SK-N-SH (cell line): ENCODE results near the gene RAB5B. TPM values are rescaled to one million over a fixed set of nuclear protein-coding genes. Genes with fewer than 3 reads are reported as not detected.

ENCODE experiments used
- CTCF ChIA-PET: fragments of 300-600, 350-600 bp; formaldehyde crosslinking; extraction: SDS; loops from one replicate; lab custom pipeline; 2021; lab: Yijun Ruan, JAX
- POLR2A ChIA-PET: fragments of 350-600 bp; sonication (Branson Sonifier 250); formaldehyde crosslinking; extraction: SDS; loops from one replicate; lab custom pipeline; 2020; ENCODE audit warnings: antibody characterized with exemption, inconsistent platforms; lab: Yijun Ruan, JAX
- DNase-seq: peaks from one replicate; pipeline ENCODE4 v3.0.0; 2012
- H2AFZ ChIP-seq: fragments of 200-600 bp; sonication (generic); 2 replicates; pipeline ENCODE4 v1.8.1; 2016; ENCODE audit warnings: antibody characterized with exemption, mild to moderate bottlenecking, low read depth
- H3F3A ChIP-seq: fragments of 200-600 bp; sonication (generic); replicated peaks from 2 replicates; pipeline ENCODE3; 2016; ENCODE audit warnings: antibody characterized with exemption, mild to moderate bottlenecking; ENCODE audit not compliant: insufficient read depth
- H3K27ac ChIP-seq, 2 experiments: fragments of 200-500 bp in 1 of 2; fragments of 200-600 bp in 1 of 2; sonication (Bioruptor generic) in 1 of 2; sonication (generic), shearing (Covaris generic) in 1 of 2; 2 replicates each; pipeline versions ENCODE4 v1.5.1 to v1.6.1; 2014 to 2016; ENCODE audit warnings: low read depth in 2 of 2, inconsistent platforms in 1 of 2, low read length in 1 of 2, mild to moderate bottlenecking in 1 of 2, mixed read lengths in 1 of 2
- H3K27me3 ChIP-seq: fragments of 200-600 bp; sonication (generic), shearing (Covaris generic); 2 replicates; pipeline ENCODE4 v1.6.1; 2016; ENCODE audit warnings: mixed run types; ENCODE audit not compliant: insufficient read depth
- H3K36me3 ChIP-seq, 2 experiments: fragments of 200-500 bp in 1 of 2; fragments of 200-600 bp in 1 of 2; sonication (Bioruptor generic) in 1 of 2; sonication (generic) in 1 of 2; replicated peaks in 1 of 2; 2 replicates each; pipeline versions ENCODE3 to v1.5.1; 2014 to 2016; ENCODE audit warnings: low read length in 1 of 2, mild to moderate bottlenecking in 1 of 2; ENCODE audit not compliant: insufficient read depth in 2 of 2, control insufficient read depth in 1 of 2
- H3K4me1 ChIP-seq, 2 experiments: fragments of 200-500 bp in 1 of 2; fragments of 200-600 bp in 1 of 2; sonication (Bioruptor generic) in 1 of 2; sonication (generic), shearing (Covaris generic) in 1 of 2; 2 replicates each; pipeline versions ENCODE4 v1.5.1 to v1.6.1; 2014 to 2016; ENCODE audit warnings: low read depth in 1 of 2, low read length in 1 of 2, mixed run types in 1 of 2; ENCODE audit not compliant: insufficient read depth in 2 of 2, control insufficient read depth in 1 of 2
- H3K4me2 ChIP-seq: fragments of 200-600 bp; sonication (generic), shearing (Covaris generic); 2 replicates; pipeline ENCODE4 v1.6.1; 2017; ENCODE audit warnings: mixed run types
- H3K4me3 ChIP-seq, 2 experiments: fragments of 200-500 bp in 1 of 2; fragments of 200-600 bp in 1 of 2; sonication (Bioruptor generic) in 1 of 2; sonication (generic), shearing (Covaris generic) in 1 of 2; 2 replicates each; pipeline versions ENCODE4 v1.5.1 to v1.8.1; 2014 to 2016; ENCODE audit warnings: low read depth in 2 of 2, inconsistent platforms in 1 of 2, low read length in 1 of 2, mild to moderate bottlenecking in 1 of 2, mixed read lengths in 1 of 2, moderate library complexity in 1 of 2
- H3K79me2 ChIP-seq: fragments of 200-600 bp; sonication (generic); 2 replicates; pipeline ENCODE4 v1.8.1; 2017; ENCODE audit warnings: mild to moderate bottlenecking; ENCODE audit not compliant: insufficient read depth
- H3K9ac ChIP-seq: fragments of 200-600 bp; sonication (generic); 2 replicates; pipeline ENCODE4 v1.6.1; 2017; ENCODE audit warnings: mixed run types
- H3K9me2 ChIP-seq: fragments of 200-600 bp; sonication (generic); 2 replicates; pipeline ENCODE4 v1.6.1; 2017; ENCODE audit warnings: mixed run types
- H3K9me3 ChIP-seq: fragments of 200-600 bp; sonication (generic); 2 replicates; pipeline ENCODE4 v1.6.1; 2017; ENCODE audit warnings: mixed run types, mild to moderate bottlenecking, moderate library complexity
- H4K20me1 ChIP-seq: fragments of 200-600 bp; sonication (generic); 2 replicates; pipeline ENCODE4 v1.6.1; 2017; ENCODE audit warnings: mild to moderate bottlenecking, mixed run types; ENCODE audit not compliant: insufficient read depth
- EP300 ChIP-seq, 2 experiments: IDR thresholded peaks; 2 replicates each; pipeline versions ENCODE4 v1.4.0 to v1.6.1; 2012; ENCODE audit warnings: borderline replicate concordance in 1 of 2, low read depth in 1 of 2, low read length in 1 of 2
- FOSL2 ChIP-seq: IDR thresholded peaks from 2 replicates; pipeline ENCODE4 v1.4.0; 2012; ENCODE audit warnings: low read depth, mild to moderate bottlenecking, moderate library complexity, borderline replicate concordance
- GATA2 ChIP-seq: sonication (generic); formaldehyde crosslinking; IDR thresholded peaks from 2 replicates; pipeline ENCODE4 v1.5.0; 2020; ENCODE audit warnings: mild to moderate bottlenecking, missing genetic modification reagents
- JUND ChIP-seq: IDR thresholded peaks from 2 replicates; pipeline ENCODE4 v1.4.0; 2012
- MXI1 ChIP-seq: IDR thresholded peaks from 2 replicates; pipeline ENCODE4 v1.6.1; 2012; ENCODE audit warnings: mild to moderate bottlenecking, low read depth, low read length, improper control_type of control experiment
- NFIC ChIP-seq: IDR thresholded peaks from 2 replicates; pipeline ENCODE4 v1.4.0; 2012; ENCODE audit warnings: borderline replicate concordance
- POLR2AphosphoS5 ChIP-seq: IDR thresholded peaks from 2 replicates; pipeline ENCODE4 v1.6.1; 2012; ENCODE audit warnings: low read depth, low read length
- RAD21 ChIP-seq: IDR thresholded peaks from 2 replicates; pipeline ENCODE4 v1.6.1; 2012; ENCODE audit warnings: mild to moderate bottlenecking, low read length
- RCOR1 ChIP-seq: fragments of 150-350 bp; IDR thresholded peaks from 2 replicates; pipeline ENCODE4 v1.6.1; 2017; ENCODE audit warnings: antibody characterized with exemption, low read length
- RFX5 ChIP-seq: IDR thresholded peaks from 2 replicates; pipeline ENCODE4 v1.6.1; 2012; ENCODE audit warnings: mild to moderate bottlenecking, improper control_type of control experiment, low read length
- RXRA ChIP-seq: IDR thresholded peaks from 2 replicates; pipeline ENCODE4 v1.4.0; 2012; ENCODE audit warnings: low read depth, mild to moderate bottlenecking, borderline replicate concordance
- SMC3 ChIP-seq: IDR thresholded peaks from 2 replicates; pipeline ENCODE4 v1.6.1; 2012; ENCODE audit warnings: low read depth, low read length, improper control_type of control experiment
- TAF1 ChIP-seq: IDR thresholded peaks from 2 replicates; pipeline ENCODE4 v1.6.1; 2012; ENCODE audit warnings: low read depth, mild to moderate bottlenecking, low read length, moderate library complexity, borderline replicate concordance
- TCF12 ChIP-seq: IDR thresholded peaks from 2 replicates; pipeline ENCODE4 v1.4.0; 2012
- TEAD4 ChIP-seq: IDR thresholded peaks from 2 replicates; pipeline ENCODE4 v1.4.0; 2012; ENCODE audit warnings: mild to moderate bottlenecking, borderline replicate concordance; ENCODE audit not compliant: insufficient read depth
- WGBS: methylation state at CpG from one replicate; pipeline ENCODE4 v1.1.6; 2017; ENCODE audit warnings: low lambda C conversion rate; 5-methylcytosine and 5-hydroxymethylcytosine counted together
- polyA plus RNA-seq, 3 experiments: library from polyadenylated mRNA; depleted of rRNA; stranded (reverse); fragments of >200 nt; gene quantifications; 2 replicates each; pipeline ENCODE4 v1.2.3, GENCODE V29; 2012
- TF ChIP-seq, protein P1 (sequence below): IDR thresholded peaks from 2 replicates; pipeline ENCODE4; 2012
- TF ChIP-seq, protein P2 (sequence below): IDR thresholded peaks from 2 replicates; pipeline ENCODE4 v1.4.0; 2012; ENCODE audit warnings: low read depth

Gene RAB5B
- polyA plus RNA-seq, 1 of the 3 experiments (the other 2 are of a cell fraction): 54.0 TPM

DNA sequence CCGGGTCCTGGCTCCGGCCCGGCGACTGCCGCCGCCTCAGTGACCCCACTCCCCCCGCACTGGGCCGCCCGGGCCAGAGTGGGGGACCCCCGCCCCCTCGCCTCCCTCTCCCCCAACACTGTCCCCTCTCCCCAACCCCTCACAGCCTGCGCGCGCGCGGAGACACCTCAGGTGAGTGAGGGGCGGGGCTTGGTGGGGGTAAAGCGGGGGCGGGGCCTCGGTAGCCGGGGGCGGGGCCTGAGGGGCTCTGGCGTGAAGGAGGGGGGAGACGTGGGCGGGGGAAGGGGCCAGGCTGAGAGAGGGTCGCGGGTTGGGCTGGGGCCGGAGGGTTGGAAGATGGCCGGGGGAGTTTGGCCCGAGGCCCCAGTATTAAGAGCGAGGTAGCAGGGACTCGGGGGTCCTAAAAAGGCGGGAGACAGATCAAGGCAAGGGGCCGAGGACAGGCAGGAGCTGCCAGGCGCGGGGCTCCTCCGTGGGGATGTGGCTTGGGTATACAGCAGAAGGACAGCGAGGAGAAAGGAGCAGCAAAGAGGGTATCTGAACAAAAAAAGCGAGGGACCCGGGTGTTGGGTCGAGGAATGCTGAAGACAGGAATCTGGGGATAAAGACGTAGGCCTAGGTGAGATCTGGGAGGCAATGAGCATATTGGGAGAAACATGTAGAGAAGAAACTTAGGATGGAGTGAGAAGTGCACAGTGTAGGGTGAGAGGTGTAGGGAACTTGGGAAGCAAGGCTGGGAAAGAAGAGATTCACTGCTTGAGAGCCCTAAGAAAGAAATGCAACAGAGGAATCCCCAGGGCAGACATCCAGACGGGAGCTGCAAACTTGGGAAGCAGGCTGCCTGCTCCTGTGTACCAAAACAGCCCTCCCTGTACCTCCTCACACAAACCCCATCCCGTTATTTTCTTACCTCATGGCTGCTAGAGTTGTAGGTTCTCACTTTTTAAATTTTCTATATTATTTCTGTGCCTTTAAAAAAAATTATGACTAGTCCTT is 34.0 kb downstream of the RAB5B start:
- H3K27me3 ChIP-seq: no peaks in the 10 kb centered on the region
- peaks cover 0 to 7% of the 10 kb centered on the region in 2 experiments for H3K36me3 ChIP-seq
- no peak for TF ChIP-seq POLR2AphosphoS5
- TF ChIP-seq, protein P1, sequence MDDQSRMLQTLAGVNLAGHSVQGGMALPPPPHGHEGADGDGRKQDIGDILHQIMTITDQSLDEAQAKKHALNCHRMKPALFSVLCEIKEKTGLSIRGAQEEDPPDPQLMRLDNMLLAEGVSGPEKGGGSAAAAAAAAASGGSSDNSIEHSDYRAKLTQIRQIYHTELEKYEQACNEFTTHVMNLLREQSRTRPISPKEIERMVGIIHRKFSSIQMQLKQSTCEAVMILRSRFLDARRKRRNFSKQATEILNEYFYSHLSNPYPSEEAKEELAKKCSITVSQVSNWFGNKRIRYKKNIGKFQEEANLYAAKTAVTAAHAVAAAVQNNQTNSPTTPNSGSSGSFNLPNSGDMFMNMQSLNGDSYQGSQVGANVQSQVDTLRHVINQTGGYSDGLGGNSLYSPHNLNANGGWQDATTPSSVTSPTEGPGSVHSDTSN: no peak
- TF ChIP-seq TEAD4: 0 out of 2 replicates have a peak, but pooled peaks have one; percentile 6
- TF ChIP-seq TCF12: no peak
- no peak for TF ChIP-seq FOSL2
- TF ChIP-seq RCOR1: no peak
- TF ChIP-seq MXI1: peak; percentile 18; the same call in 1 of the 2 replicates
- no peak for TF ChIP-seq EP300 (IDR thresholded peaks at IDR 0.05; ENCODE audit: borderline replicate concordance in 1 of 2, low read depth in 1 of 2, low read length in 1 of 2)
- TF ChIP-seq RAD21: no peak
- TF ChIP-seq NFIC: no peak
- no peak for TF ChIP-seq RXRA
- TF ChIP-seq SMC3: no peak
- 0 out of 2 replicates have a peak, but pooled peaks have one; percentile 4 for TF ChIP-seq RFX5
- no peak for TF ChIP-seq GATA2 (CRISPR knock-in tag)
- TF ChIP-seq, protein P2, sequence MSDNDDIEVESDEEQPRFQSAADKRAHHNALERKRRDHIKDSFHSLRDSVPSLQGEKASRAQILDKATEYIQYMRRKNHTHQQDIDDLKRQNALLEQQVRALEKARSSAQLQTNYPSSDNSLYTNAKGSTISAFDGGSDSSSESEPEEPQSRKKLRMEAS: no peak
- no peak for TF ChIP-seq TAF1
- TF ChIP-seq JUND: no peak
- 7% methylated on average over 31 of the region's 44 CpGs for WGBS
- peak overlapping the region; percentile 66 to 72 for H3K4me3 ChIP-seq
- ChIA-PET CTCF (interaction anchor here (1.0 to 4.5 kb wide), 6 partner anchors 11 to 31 kb away, joined by 3 to 19 read pairs (median 10); partner anchors contain the start of genes IKZF4 and SUOX), POLR2A (interaction anchor here (1.0 to 1.4 kb wide), 5 partner anchors 10 to 34 kb away, joined by 3 to 11 read pairs (median 7); partner anchors contain the start of genes IKZF4, RAB5B and SUOX)
- peak overlapping the region; percentile 77 for H3K9ac ChIP-seq
- H3F3A ChIP-seq: peaks cover 4% of the 10 kb centered on the region
- DNase-seq: peak; percentile 96
- peak overlapping the region; percentile 52 to 88 for H3K27ac ChIP-seq
- no peaks in the 10 kb centered on the region for H3K79me2 ChIP-seq
- H2AFZ ChIP-seq: peak overlapping the region; percentile 90
- H3K4me1 ChIP-seq: peaks cover 0 to 8% of the 10 kb centered on the region in 2 experiments; a peak in 1 of 4 replicates
- no peaks in the 10 kb centered on the region for H3K9me2 ChIP-seq
- H4K20me1 ChIP-seq: no peaks in the 10 kb centered on the region
- no peaks in the 10 kb centered on the region for H3K9me3 ChIP-seq
- H3K4me2 ChIP-seq: peak overlapping the region; percentile 88
